PC-3 (cell line): ENCODE data around the gene TM4SF4. TPM values are rescaled to one million over a fixed set of nuclear protein-coding genes. Genes with fewer than 3 reads are reported as not detected.

ENCODE experiments used
- ATAC-seq: fragments of 200-7000 bp; cut with Tn5 transposase; 2 replicates; pipeline ENCODE4 v1.9.1; 2020; ENCODE audit warnings: mild to moderate bottlenecking, moderate library complexity
- Bru-seq: library from RNA; stranded (reverse); fragments of 400-500 nt; gene quantifications from one replicate; lab custom pipeline; 2021; lab: Mats Ljungman, UMichigan
- BruChase-seq, 2 experiments: library from RNA; stranded (reverse); fragments of 400-500 nt; gene quantifications; one replicate each; lab custom pipeline; 2021; lab: Mats Ljungman, UMichigan
- BruUV-seq: library from RNA; stranded (reverse); fragments of 400-500 nt; replicated peaks from 2 replicates; lab custom pipeline; 2021; lab: Mats Ljungman, UMichigan
- CTCF ChIA-PET: fragments of 300-600 bp; sonication (Branson Sonifier 250); formaldehyde crosslinking; loops from one replicate; lab custom pipeline; 2022; ENCODE audit warnings: antibody characterized with exemption; lab: Charles Lee
- POLR2A ChIA-PET: fragments of 300-600 bp; sonication (Branson Sonifier 250); formaldehyde crosslinking; loops from one replicate; lab custom pipeline; 2022; ENCODE audit warnings: antibody characterized with exemption; ENCODE audit not compliant: unreplicated experiment; lab: Charles Lee
- DNase-seq: peaks from one replicate; pipeline ENCODE4 v3.0.0-alpha.2; 2015
- H2AFZ ChIP-seq: fragments of 300-600 bp; sonication (generic); 2 replicates; pipeline ENCODE4 v1.6.0; 2016; ENCODE audit warnings: antibody characterized with exemption, low read length
- H3F3A ChIP-seq: fragments of 300-600 bp; sonication (generic); one replicate; pipeline ENCODE4 v1.6.0; 2017; ENCODE audit warnings: antibody characterized with exemption, low read length, control low read depth, mild to moderate bottlenecking; ENCODE audit not compliant: unreplicated experiment
- H3K27ac ChIP-seq: fragments of 300-600 bp; sonication (generic); 2 replicates; pipeline ENCODE4 v1.5.1; 2016; ENCODE audit warnings: mild to moderate bottlenecking, low read length
- H3K27me3 ChIP-seq: fragments of 300-600 bp; sonication (generic); 2 replicates; pipeline ENCODE4 v1.6.1; 2016; ENCODE audit warnings: low read length, mixed read lengths
- H3K36me3 ChIP-seq: fragments of 300-600 bp; sonication (generic); 2 replicates; pipeline ENCODE4 v1.6.1; 2016; ENCODE audit warnings: low read depth, mixed run types, low read length, mixed read lengths
- H3K4me1 ChIP-seq: fragments of 300-600 bp; sonication (generic); 2 replicates; pipeline ENCODE4 v1.5.1; 2016; ENCODE audit warnings: low read length; ENCODE audit not compliant: insufficient read depth
- H3K4me2 ChIP-seq: fragments of 300-600 bp; sonication (generic); 2 replicates; pipeline ENCODE4 v1.6.0; 2016; ENCODE audit warnings: low read length
- H3K4me3 ChIP-seq: fragments of 300-600 bp; sonication (generic); 2 replicates; pipeline ENCODE4 v1.5.1; 2016; ENCODE audit warnings: mild to moderate bottlenecking, low read length, mixed read lengths
- H3K79me2 ChIP-seq: fragments of 300-600 bp; sonication (generic); 2 replicates; pipeline ENCODE4 v1.6.1; 2017; ENCODE audit warnings: low read length, mixed read lengths
- H3K9ac ChIP-seq: fragments of 300-600 bp; sonication (generic); 2 replicates; pipeline ENCODE4 v1.6.0; 2016; ENCODE audit warnings: mild to moderate bottlenecking, low read length
- H3K9me2 ChIP-seq: fragments of 300-600 bp; sonication (generic); replicated peaks from 2 replicates; pipeline ENCODE4 v1.6.1; 2016; ENCODE audit warnings: mixed run types, low read length, mixed read lengths
- H3K9me3 ChIP-seq: fragments of 300-600 bp; sonication (generic); 2 replicates; pipeline ENCODE4 v1.6.1; 2016; ENCODE audit warnings: low read length, mixed read lengths
- H4K20me1 ChIP-seq: fragments of 300-600 bp; sonication (generic); 2 replicates; pipeline ENCODE4 v1.6.1; 2016; ENCODE audit warnings: low read length, mixed read lengths
- EZH2 ChIP-seq: fragments of 300-600 bp; sonication (generic); IDR thresholded peaks from one replicate; pipeline ENCODE4 v1.6.1; 2017; ENCODE audit warnings: antibody characterized with exemption, mild to moderate bottlenecking, low read length; ENCODE audit not compliant: unreplicated experiment
- EZH2phosphoT487 ChIP-seq: fragments of 300-600 bp; sonication (generic); IDR thresholded peaks from 2 replicates; pipeline ENCODE4 v1.6.1; 2018; ENCODE audit warnings: mild to moderate bottlenecking, antibody characterized with exemption, low read length, borderline replicate concordance
- intact Hi-C: fragments of 100-400 bp; cut with micrococcal nuclease; formaldehyde crosslinking; loops from 2 replicates; pipeline ENCODE4 v1.9.0; 2023
- long read RNA-seq: library from polyadenylated mRNA; unstranded; transcript quantifications from one replicate; pipeline ENCODE4 v2.0.0, GENCODE V29; 2021; ENCODE audit not compliant: unreplicated experiment
- total RNA-seq: library from RNA; depleted of rRNA; stranded (reverse); fragments of >200 nt; gene quantifications from 2 replicates; pipeline ENCODE4 v1.2.3, GENCODE V29; 2014; rRNA removed
- TF ChIP-seq, protein P1 (sequence below): fragments of 300-600 bp; sonication (generic); conservative IDR thresholded peaks from 2 replicates; pipeline ENCODE4 v1.5.1; 2017; ENCODE audit warnings: antibody characterized with exemption, low read depth, mild to moderate bottlenecking, low read length

The TM4SF4 gene, protein sequence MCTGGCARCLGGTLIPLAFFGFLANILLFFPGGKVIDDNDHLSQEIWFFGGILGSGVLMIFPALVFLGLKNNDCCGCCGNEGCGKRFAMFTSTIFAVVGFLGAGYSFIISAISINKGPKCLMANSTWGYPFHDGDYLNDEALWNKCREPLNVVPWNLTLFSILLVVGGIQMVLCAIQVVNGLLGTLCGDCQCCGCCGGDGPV
- total RNA-seq = 0.23 and 0.40 TPM in 2 replicates
- Bru-seq, nascent RNA = percentile 9 among the genes with signal in this experiment
- percentile 10 among the genes with signal in this experiment for BruChase-seq, experiment 1, labeled RNA remaining after a 6-hour chase
- BruChase-seq, experiment 2, labeled RNA remaining after a 2-hour chase = percentile 5 among the genes with signal in this experiment
- long read RNA-seq = 0 reads

DNA sequence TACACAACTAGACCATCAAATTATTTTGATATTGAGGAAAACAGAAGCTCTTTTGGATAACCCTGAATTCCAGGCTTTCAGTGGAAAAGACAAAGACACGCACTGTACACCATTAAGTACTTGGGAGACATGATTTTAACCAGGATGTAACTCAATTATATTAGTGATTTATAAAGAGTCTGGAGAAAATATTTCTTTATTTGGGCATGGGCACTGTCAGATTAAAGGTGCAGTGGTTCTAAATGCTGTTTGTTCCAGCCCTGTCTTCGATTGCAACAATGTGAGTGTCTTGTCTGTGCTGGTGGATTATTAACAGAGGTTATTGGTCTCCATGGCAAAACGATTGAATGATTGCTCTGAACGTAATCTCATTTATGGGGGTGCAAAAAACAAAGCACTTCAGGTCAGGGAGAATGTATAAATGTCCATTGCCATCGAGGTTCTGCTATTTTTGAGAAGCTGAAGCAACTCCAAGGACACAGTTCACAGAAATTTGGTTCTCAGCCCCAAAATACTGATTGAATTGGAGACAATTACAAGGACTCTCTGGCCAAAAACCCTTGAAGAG is at the start of gene TM4SF4:
Gene TM4SF4, plus strand, starts transcription at position 448 of the 568 bp plus-strand sequence. CDS start 181 bp downstream, outside the sequence.
- ATAC-seq (0 out of 2 replicates have a peak, but pooled peaks have one; percentile 2), DNase-seq (no peak)
- Histone ChIP-seq H3K9ac (peak within 1 kb of the TSS; percentile 30), H3K9me3 (no peaks in the 10 kb centered on the region), H3K27ac (peak within 1 kb of the TSS; percentile 86), H3K4me3 (peak within 1 kb of the TSS; percentile 6; the same call in 1 of the 2 replicates), H3K36me3 (no peaks in the 10 kb centered on the region), H2AFZ (no peak within 1 kb of the TSS), H3K79me2 (no peaks in the 10 kb centered on the region), H3K4me1 (peaks cover 38% of the 10 kb centered on the region), H3K9me2 (no peaks in the 10 kb centered on the region), H4K20me1 (no peaks in the 10 kb centered on the region), H3K27me3 (no peaks in the 10 kb centered on the region), H3F3A (peaks cover 6% of the 10 kb centered on the region), H3K4me2 (peak within 1 kb of the TSS; percentile 69)
- TF ChIP-seq, protein P1, sequence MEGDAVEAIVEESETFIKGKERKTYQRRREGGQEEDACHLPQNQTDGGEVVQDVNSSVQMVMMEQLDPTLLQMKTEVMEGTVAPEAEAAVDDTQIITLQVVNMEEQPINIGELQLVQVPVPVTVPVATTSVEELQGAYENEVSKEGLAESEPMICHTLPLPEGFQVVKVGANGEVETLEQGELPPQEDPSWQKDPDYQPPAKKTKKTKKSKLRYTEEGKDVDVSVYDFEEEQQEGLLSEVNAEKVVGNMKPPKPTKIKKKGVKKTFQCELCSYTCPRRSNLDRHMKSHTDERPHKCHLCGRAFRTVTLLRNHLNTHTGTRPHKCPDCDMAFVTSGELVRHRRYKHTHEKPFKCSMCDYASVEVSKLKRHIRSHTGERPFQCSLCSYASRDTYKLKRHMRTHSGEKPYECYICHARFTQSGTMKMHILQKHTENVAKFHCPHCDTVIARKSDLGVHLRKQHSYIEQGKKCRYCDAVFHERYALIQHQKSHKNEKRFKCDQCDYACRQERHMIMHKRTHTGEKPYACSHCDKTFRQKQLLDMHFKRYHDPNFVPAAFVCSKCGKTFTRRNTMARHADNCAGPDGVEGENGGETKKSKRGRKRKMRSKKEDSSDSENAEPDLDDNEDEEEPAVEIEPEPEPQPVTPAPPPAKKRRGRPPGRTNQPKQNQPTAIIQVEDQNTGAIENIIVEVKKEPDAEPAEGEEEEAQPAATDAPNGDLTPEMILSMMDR = no peak
- TF ChIP-seq EZH2 (no peak), EZH2phosphoT487 (no peak)
- POLR2A ChIA-PET = interaction anchor here (0.6 to 1.5 kb wide), 4 partner anchors 26 to 102 kb away, joined by 3 to 5 read pairs (median 4); partner anchors contain the start of gene TM4SF1
- intact Hi-C loops = no loop called here
- TSS peak; percentile 82 for BruUV-seq
- CTCF ChIA-PET = interaction anchor here (0.6 kb wide), 1 partner anchor 107 kb away, joined by 3 read pairs; no protein-coding TSS in a partner anchor

DNA sequence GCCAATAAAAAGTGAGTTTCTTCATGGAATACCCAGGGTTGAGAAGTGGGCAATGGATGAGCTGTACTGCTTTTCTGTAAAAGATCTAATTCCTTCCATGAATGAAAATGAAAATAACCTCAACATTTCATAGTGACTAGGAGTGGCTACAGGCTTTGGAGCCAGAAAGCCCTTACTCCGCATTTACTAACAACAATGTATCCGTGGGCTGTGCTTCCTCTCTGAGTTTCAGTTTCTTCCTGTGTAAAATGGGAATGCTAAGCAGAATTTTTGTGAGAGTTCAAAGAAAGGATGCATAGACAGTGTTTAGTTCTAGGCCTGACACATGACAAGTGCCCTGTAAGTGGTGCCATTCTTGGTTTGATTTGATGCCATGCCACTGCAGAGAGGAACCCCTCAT is 49.6 kb upstream of the TM4SF4 start:
- ATAC-seq (no peak), DNase-seq (no peak)
- intact Hi-C loops = no loop called here
- Histone ChIP-seq H3K27ac (no peak overlapping the region), H4K20me1 (no peaks in the 10 kb centered on the region), H3K27me3 (no peaks in the 10 kb centered on the region), H3K4me2 (no peak overlapping the region), H3K9me3 (no peaks in the 10 kb centered on the region), H3K9ac (no peak overlapping the region), H3K4me1 (no peaks in the 10 kb centered on the region), H3F3A (no peaks in the 10 kb centered on the region), H3K79me2 (no peaks in the 10 kb centered on the region), H3K36me3 (no peaks in the 10 kb centered on the region), H3K4me3 (no peak overlapping the region), H3K9me2 (no peaks in the 10 kb centered on the region), H2AFZ (no peak overlapping the region)
- no TSS peak for BruUV-seq
- CTCF ChIA-PET = no interaction called here
- POLR2A ChIA-PET = no interaction called here
- TF ChIP-seq EZH2 (no peak), EZH2phosphoT487 (no peak)

DNA sequence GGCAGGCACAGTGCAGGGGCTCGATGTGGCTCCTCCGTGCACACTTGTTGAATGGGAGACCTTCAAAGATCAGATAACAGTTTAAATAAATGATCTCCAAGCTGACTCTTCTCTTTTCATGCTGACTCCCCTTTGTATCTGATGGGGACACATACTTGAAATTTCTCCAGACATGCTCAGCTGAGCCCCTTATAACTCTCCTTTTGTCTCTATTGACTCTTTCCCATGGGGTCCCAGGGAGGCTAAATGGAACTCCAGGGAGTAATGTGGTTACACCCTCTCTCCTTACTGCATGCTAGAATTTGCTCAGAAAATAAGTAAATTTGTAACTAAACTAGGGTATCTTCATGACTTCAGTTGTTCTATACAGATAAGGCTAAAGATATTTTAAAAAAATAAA is 48.2 kb upstream of the TM4SF4 start:
- Histone ChIP-seq H3F3A (no peaks in the 10 kb centered on the region), H3K4me2 (no peak overlapping the region), H3K27me3 (no peaks in the 10 kb centered on the region), H3K79me2 (no peaks in the 10 kb centered on the region), H3K4me1 (no peaks in the 10 kb centered on the region), H3K27ac (no peak overlapping the region), H2AFZ (no peak overlapping the region), H3K4me3 (no peak overlapping the region), H3K9me2 (no peaks in the 10 kb centered on the region), H4K20me1 (no peaks in the 10 kb centered on the region), H3K9ac (no peak overlapping the region), H3K9me3 (no peaks in the 10 kb centered on the region), H3K36me3 (no peaks in the 10 kb centered on the region)
- TF ChIP-seq EZH2phosphoT487 (no peak), EZH2 (no peak)
- TF ChIP-seq, protein P1 = no peak
- no TSS peak for BruUV-seq
- ChIA-PET POLR2A (no interaction called here), CTCF (no interaction called here)
- intact Hi-C loops = no loop called here
- ATAC-seq (no peak), DNase-seq (no peak)
